ENCODE measurements around the gene RRM2. TPM values are rescaled to one million over a fixed set of nuclear protein-coding genes. Genes with fewer than 3 reads are reported as not detected.

Gene RRM2
- total RNA-seq, 4 donors from 2014 or later = 6.7 to 139 (median 20.5) TPM

DNA sequence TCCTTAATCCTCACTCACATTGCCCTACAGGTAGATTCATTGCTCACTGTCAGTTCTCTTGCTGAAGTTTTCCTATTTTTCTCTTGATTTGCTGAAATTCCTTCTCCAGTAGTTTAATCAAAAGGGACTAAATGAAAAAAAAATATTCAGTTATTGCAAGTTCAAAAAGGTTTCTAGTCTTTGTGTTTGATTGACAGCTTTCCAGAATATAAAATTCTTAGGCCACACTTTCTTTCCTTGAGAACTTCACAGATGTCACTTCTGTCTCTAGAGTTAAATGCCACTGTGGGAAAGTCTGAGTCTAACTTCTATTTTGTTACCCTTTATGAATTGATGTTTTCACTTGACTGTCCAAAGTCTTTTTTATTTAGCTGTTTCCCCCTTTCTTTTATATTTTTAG is 25.7 kb downstream of the RRM2 start:
- no peaks in the 10 kb centered on the region for H3K9me3 ChIP-seq
- no peak for DNase-seq

DNA sequence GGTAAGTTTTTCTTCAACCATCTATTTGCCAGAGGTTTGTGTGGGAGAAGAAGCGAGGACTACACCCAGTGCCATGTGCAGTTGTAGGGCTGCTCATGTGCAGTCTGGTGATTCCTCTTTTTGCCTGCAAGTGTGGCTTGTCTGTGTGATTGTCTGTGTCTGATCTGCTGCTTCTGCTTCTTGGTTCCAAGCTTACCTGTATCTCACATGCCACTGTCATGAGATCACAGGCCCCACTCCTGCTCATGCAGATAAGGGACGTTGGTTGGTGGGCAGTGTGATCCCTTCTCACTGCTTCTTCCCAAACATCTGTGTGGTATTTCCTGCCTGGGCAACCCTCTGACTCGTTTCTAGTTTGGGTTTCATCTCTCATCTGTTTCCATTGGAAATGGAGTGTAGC is 27.1 kb downstream of the RRM2 start:
- peak overlapping the region in 2 of 4 donors; percentile 42 to 52 for H3K27ac ChIP-seq
- TF ChIP-seq CTCF (IDR thresholded peaks at IDR 0.05) = no peak
- no peak for TF ChIP-seq POLR2A (IDR thresholded peaks at IDR 0.05)

More for the DNA sequence above, 25.7 kb downstream of the RRM2 start:
- Histone ChIP-seq H3K4me1 (peaks cover 0 to 14% (median 0%) of the 10 kb centered on the region in 4 donors), H3K36me3 (no peaks in the 10 kb centered on the region), H3K4me3 (no peak overlapping the region), H3K27me3 (no peaks in the 10 kb centered on the region), H3K27ac (no peak overlapping the region)
- TF ChIP-seq POLR2A (IDR thresholded peaks at IDR 0.05) (no peak), CTCF (IDR thresholded peaks at IDR 0.05) (no peak)

GRCh38 chr2:10150436-10150835 is 27.9 kb downstream of the RRM2 start:
- Histone ChIP-seq H3K4me3 (no peak overlapping the region), H3K36me3 (no peaks in the 10 kb centered on the region), H3K27me3 (no peaks in the 10 kb centered on the region), H3K27ac (peak overlapping the region in 3 of 4 donors; percentile 40 to 52 (median 42)), H3K9me3 (no peaks in the 10 kb centered on the region), H3K4me1 (peaks cover 0 to under 1% (median 0%) of the 10 kb centered on the region in 4 donors)
- no peak for DNase-seq
- TF ChIP-seq CTCF (IDR thresholded peaks at IDR 0.05) = no peak
- TF ChIP-seq POLR2A (IDR thresholded peaks at IDR 0.05) = no peak

More for the DNA sequence above, 27.1 kb downstream of the RRM2 start:
- no peak overlapping the region for H3K4me3 ChIP-seq
- DNase-seq = no peak
- no peaks in the 10 kb centered on the region for H3K36me3 ChIP-seq
- peaks cover 0 to 9% (median 0%) of the 10 kb centered on the region in 4 donors for H3K4me1 ChIP-seq
- no peaks in the 10 kb centered on the region for H3K9me3 ChIP-seq
- H3K27me3 ChIP-seq = no peaks in the 10 kb centered on the region

DNA sequence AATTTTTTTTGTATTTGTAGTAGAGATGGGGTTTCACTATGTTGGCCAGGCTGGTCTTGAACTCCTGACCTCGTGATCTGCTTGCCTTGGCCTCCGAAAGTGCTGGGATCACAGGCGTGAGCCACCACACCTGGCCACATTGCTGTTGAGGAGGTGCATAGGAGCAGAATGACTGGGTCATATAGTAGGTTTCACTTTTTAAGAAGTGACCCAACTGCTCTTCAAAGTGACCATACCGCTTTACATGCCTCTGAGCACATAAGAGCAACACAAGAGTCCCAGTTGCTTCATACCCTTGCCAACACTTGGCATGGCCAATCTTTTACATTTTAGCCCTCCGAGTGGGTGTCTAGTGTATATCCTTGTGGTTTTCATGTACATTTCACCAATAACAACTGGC is 28.9 kb downstream of the RRM2 start:
- H3K27ac ChIP-seq = no peak overlapping the region
- no peaks in the 10 kb centered on the region for H3K9me3 ChIP-seq
- H3K36me3 ChIP-seq = no peaks in the 10 kb centered on the region
- DNase-seq = no peak
- no peak overlapping the region for H3K4me3 ChIP-seq
- no peaks in the 10 kb centered on the region for H3K27me3 ChIP-seq
- TF ChIP-seq CTCF (IDR thresholded peaks at IDR 0.05) (no peak), POLR2A (IDR thresholded peaks at IDR 0.05) (no peak)
- no peaks in the 10 kb centered on the region for H3K4me1 ChIP-seq

GRCh38 chr2:10157293-10157692 is 34.8 kb downstream of the RRM2 start:
- TF ChIP-seq CTCF (IDR thresholded peaks at IDR 0.05) = no peak
- TF ChIP-seq POLR2A (IDR thresholded peaks at IDR 0.05) = no peak
- H3K4me3 ChIP-seq = no peak overlapping the region
- no peaks in the 10 kb centered on the region for H3K36me3 ChIP-seq
- no peak overlapping the region for H3K27ac ChIP-seq
- H3K4me1 ChIP-seq = peaks cover 0 to 7% (median 1%) of the 10 kb centered on the region in 4 donors
- no peak for DNase-seq
- H3K9me3 ChIP-seq = no peaks in the 10 kb centered on the region
- no peaks in the 10 kb centered on the region for H3K27me3 ChIP-seq

DNA sequence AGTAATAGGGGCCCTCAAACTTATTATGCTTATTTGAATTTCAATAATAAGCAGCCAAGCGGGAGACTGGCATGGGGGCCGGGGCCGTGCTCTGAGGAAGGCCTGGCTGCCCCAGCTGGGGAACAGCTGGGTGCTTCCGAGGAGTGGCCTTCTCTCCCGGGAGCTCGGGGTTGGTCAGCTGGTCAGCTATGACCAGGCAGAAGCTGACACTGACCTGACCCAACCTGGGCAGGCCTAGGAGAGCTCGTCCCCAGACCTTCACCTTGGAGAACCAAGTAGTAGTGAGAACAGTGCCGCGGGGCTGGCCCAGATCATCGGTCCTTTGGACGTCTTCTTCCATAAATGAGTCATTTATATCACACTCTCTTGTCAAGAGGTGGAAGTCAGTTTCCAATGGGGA is 36.1 kb downstream of the RRM2 start:
- H3K4me1 ChIP-seq = peaks cover 0 to 7% (median 1%) of the 10 kb centered on the region in 4 donors
- DNase-seq = no peak
- H3K36me3 ChIP-seq = no peaks in the 10 kb centered on the region
- H3K4me3 ChIP-seq = no peak overlapping the region
- no peak overlapping the region for H3K27ac ChIP-seq
- TF ChIP-seq POLR2A (IDR thresholded peaks at IDR 0.05) (no peak), CTCF (IDR thresholded peaks at IDR 0.05) (no peak)
- H3K27me3 ChIP-seq = no peaks in the 10 kb centered on the region
- no peaks in the 10 kb centered on the region for H3K9me3 ChIP-seq
